Stimulated activated CD4-positive, alpha-beta T cell treated with anti-CD3 and anti-CD28 coated beads, Interleukin-12 subunit alpha, Interleukin-12 subunit beta, amount 100 ng/mL, for 48 hours (primary cell): Measurements from ENCODE around the gene ARHGDIB.

Source experiments
- DNase-seq, 3 donors: peaks; one replicate each; pipeline ENCODE4 v3.0.0-alpha.2; 2020; ENCODE audit warnings: low read depth in 2 of 3, low spot score in 1 of 3

The ARHGDIB gene

GRCh38 chr12:14931791-14932560 is 29.4 kb downstream of the ARHGDIB start:
- no peak for DNase-seq

- no peak for DNase-seq
Observed at GRCh38 chr12:14931359-14931758, 30.0 kb downstream of the ARHGDIB start.

GRCh38 chr12:14930299-14930698 is 31.1 kb downstream of the ARHGDIB start:
- DNase-seq = no peak

GRCh38 chr12:14928931-14929330 is 32.5 kb downstream of the ARHGDIB start:
- DNase-seq = no peak

GRCh38 chr12:14927267-14927666 is 34.1 kb downstream of the ARHGDIB start:
- DNase-seq = no peak

- DNase-seq = no peak
Observed at GRCh38 chr12:14924541-14924940, 36.9 kb downstream of the ARHGDIB start.

DNA sequence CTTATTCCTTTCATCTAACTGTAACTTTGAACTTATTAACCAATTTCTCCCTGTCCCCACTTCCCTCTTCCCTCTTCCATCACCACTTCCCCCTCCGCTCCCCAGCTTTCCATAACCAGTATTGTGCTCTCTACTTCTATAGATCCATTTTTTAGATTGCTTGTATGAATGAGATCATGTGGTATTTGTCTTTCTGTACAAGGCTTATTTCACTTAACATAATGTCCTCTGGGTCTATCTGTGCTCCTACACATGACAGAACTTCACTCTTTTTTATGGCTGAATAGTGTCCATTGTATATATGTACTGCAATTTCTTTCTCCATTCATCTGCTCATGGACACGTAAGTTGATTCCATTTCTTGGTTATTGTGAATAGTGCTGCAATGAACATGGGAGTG is 37.5 kb downstream of the ARHGDIB start:
- no peak for DNase-seq

DNA sequence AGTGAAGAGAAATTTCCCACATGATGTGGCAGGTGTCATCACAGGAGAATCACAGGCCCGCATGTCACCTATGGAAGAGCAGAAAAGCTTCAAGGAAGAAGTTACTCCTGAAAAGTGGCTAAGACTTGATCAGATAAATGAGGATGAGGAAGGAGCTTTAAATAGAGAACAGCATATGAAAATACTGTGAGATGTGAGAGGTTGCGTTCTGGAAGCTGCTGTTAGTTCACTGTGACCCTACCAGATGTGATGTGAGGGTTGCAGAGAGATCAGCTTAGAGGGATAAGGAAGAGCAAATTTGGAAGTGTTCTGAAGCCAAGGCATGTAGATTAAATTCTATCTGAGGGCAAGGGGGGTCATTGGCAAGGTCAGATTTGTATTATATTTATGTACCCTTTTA is 40.2 kb downstream of the ARHGDIB start:
- DNase-seq = no peak

GRCh38 chr12:14920475-14921126 is 40.8 kb downstream of the ARHGDIB start:
- no peak for DNase-seq

DNA sequence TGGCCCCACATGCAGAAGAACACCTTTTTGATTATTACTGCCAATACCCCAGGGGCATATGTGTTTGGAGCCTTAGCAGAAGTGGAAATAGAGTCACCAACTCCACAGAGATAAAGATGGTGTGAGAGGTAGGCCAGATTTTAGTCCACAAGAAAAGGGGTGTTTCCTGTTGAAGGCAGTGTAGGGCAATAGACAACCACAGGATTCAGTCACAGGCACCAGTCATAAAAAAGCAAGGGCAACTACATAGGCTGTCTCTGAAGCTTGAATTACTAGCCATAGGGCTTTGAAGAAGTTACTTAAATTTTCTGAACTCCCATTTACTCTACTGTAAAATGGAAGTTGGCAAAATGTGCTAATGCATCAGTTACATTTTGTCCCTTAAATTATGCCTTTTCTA is 41.9 kb downstream of the ARHGDIB start:
- no peak for DNase-seq

DNA sequence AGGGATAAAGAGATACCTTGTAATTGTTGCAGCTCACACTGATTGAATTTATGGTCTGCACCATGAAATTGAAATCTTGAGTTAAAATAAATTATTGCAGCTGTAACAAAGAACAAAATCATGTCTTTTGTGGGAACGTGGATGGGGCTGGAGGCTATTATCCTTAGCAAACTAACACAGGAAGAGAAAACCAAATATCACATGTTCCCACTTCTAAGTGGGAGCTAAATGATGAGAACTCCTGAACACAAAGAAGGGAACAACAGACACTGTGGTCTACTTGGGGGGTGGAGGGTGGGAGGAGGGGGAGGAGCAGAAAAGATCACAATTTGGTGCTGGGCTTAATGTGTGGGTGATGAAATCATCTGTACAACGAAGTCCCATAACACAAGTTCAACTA is 45.7 kb downstream of the ARHGDIB start:
- DNase-seq = no peak

- no peak for DNase-seq
Observed at GRCh38 chr12:14913381-14913781, 48.0 kb downstream of the ARHGDIB start.

GRCh38 chr12:14911131-14911530 is 50.3 kb downstream of the ARHGDIB start:
- DNase-seq = no peak

GRCh38 chr12:14910090-14910915 is 51.1 kb downstream of the ARHGDIB start:
- peak; percentile 37 to 51 (median 44) for DNase-seq

DNA sequence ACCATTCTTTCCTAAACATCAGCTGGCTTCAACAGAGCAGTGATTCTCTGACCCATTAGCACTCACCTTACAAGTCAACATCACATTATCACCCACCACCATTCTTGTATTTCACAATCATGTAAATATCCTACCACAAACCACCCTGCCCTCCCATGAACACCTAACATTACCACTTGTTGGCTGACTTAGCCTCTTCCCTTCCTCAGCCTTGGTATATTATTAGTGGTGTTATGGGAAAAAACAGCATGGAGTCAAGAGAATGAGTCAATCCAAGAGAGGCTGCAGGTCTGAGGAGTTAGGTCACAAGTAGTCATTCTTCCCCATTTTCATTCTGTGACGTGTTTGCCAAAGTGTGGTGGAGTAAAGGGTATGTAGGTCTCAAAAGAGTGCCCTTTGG is 53.4 kb downstream of the ARHGDIB start:
- DNase-seq = no peak

- DNase-seq = no peak
Observed at GRCh38 chr12:14906114-14906513, 55.3 kb downstream of the ARHGDIB start.

- DNase-seq = no peak
Observed at GRCh38 chr12:14905269-14906004, 56.0 kb downstream of the ARHGDIB start.

DNA sequence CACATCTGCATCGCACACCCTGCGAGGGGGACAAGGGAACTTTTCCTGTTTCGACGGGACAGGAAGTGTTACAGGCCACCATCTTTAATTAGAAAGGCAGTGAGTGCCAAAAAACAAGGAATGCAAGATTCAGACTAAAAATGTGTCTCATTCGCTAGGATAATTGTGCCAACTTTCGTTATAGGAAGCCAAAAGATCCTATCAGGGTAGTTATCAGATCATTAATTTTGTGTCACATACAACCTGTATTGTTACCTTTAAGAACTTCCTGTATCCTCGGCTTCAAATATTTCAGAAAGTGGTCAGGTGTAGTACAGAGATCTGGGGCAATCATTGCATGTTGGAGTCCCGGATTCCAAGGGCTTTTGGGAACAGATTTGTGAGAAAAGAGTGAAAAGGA is 56.5 kb downstream of the ARHGDIB start:
- no peak for DNase-seq

- no peak for DNase-seq
Observed at GRCh38 chr12:14903386-14904098, 57.9 kb downstream of the ARHGDIB start.

DNA sequence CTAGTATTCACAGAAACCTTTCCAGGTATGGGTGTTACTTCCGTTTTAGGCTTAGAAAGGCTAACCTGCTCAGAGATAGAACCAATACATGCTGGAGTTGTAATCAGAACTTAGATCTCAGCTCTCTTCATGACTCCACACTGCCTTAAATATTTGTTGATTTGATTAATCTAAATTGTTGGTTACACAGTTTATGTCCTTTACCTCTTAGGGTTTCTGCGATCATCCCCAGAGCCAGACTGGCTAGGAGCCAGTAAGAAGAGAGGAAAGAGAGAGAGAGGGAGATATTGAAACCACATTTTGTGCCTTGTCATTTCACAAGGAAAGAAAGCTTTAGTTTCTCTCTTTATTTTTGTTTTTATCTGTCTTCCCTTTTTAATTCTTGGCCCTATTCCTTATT is 58.9 kb downstream of the ARHGDIB start:
- DNase-seq = no peak

- no peak for DNase-seq
Observed at GRCh38 chr12:14901228-14901562, 60.2 kb downstream of the ARHGDIB start.
